ENCODE data around the gene ZNF181.

ZNF181 gene

DNA sequence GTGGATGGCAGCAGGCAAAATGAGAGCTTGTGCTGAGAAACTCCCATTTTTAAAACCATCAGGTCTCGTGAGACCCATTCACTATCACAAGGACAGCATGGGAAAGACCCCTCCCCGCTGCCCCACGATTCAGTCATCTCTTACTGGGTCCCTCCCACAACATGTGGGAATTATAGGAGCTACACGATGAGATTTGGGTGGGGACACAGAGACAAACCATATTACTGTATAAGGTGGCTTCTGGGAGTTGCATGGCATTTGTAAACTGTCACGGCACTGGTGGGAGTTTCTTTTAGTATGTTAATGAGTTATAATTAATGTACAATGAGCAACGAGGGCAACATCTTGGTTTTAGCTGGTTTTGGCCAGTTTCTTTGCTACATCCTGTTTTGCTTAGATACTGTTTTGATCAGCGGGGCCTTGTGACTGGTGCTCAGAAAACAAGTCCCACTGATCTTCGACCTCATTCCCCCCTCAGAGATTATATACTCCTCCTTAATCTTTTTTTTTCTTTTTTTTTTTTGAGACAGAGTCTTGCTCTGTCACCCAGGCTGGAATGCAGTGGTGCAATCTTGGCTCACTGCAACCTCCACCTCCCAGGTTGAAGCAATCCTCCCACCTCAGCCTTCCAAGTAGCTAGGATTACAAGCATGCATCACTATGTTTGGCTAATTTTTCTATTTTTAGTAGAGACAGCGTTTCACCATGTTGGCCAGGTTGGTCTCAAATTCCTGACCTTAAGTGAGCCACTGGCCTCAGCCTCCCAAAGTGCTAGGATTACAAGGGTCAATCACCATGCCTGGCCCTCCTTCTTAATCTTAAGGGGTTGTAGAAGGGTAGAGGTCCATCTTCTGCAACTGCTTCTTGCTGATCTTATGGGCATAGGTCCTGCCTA lies 60.3 kb downstream of the ZNF181 start:
- Histone ChIP-seq H2AK5ac (ENCODE audit: low read length) (no peak overlapping the region), H3K18ac (ENCODE audit: low read length) (no peak overlapping the region), H3K79me1 (ENCODE audit: low read length) (no peaks in the 10 kb centered on the region), H3K36me3 (ENCODE audit: control insufficient read depth, insufficient read depth, low read length) (no peaks in the 10 kb centered on the region), H4K5ac (ENCODE audit: low read length) (no peak overlapping the region), H2BK5ac (ENCODE audit: low read length) (no peak overlapping the region), H3K27ac (ENCODE audit: low read depth, low read length) (no peak overlapping the region), H3K9ac (ENCODE audit: low read length) (no peak overlapping the region), H2BK120ac (ENCODE audit: low read depth, low read length) (no peak overlapping the region), H3K23ac (ENCODE audit: low read length) (no peak overlapping the region), H3K79me2 (ENCODE audit: control insufficient read depth, insufficient read depth, low read length) (no peaks in the 10 kb centered on the region), H4K8ac (ENCODE audit: low read depth, low read length) (no peak overlapping the region), H3K4me1 (ENCODE audit: control insufficient read depth, low read depth, low read length) (no peaks in the 10 kb centered on the region), H3K56ac (ENCODE audit: low read length) (no peak overlapping the region), H3K4me3 (ENCODE audit: low read length) (no peak overlapping the region), H3K27me3 (ENCODE audit: insufficient read depth, low read length, poor library complexity) (no peaks in the 10 kb centered on the region), H3K4me2 (ENCODE audit: low read length) (no peak overlapping the region), H2BK15ac (replicated peaks; ENCODE audit: low read depth) (no peak overlapping the region), H3K4ac (ENCODE audit: low read depth, low read length) (no peak overlapping the region)
- WGBS (ENCODE audit: extremely low coverage, insufficient coverage, low lambda C conversion rate): no CpG with 5 or more reads among the region's 9 CpGs
- no peak for DNase-seq
